ENCODE measurements around the gene IGSF23. TPM values are rescaled to one million over a fixed set of nuclear protein-coding genes. Genes with fewer than 3 reads are reported as not detected.

IGSF23 gene
- total and polyA plus RNA-seq, 2 of the 4 experiments (the other 2 are of a cell fraction), result 0.27 TPM; not detected in 1

- Histone ChIP-seq H2AFZ (replicated peaks; ENCODE audit: low read length, poor library complexity) (no peak overlapping the region), H3K14ac (replicated peaks; ENCODE audit: low read depth, low read length) (0 out of 2 replicates have a peak overlapping the region, but pooled peaks have one; percentile 30), H3K23ac (ENCODE audit: low read depth, low read length) (peak overlapping the region; percentile 48; the same call in 1 of the 2 replicates), H3K27me3 (ENCODE audit: control insufficient read depth, insufficient read depth, low read length) (no peaks in the 10 kb centered on the region), H2BK120ac (ENCODE audit: low read depth, low read length) (peak overlapping the region; percentile 27; the same call in 1 of the 2 replicates), H2BK15ac (ENCODE audit: low read depth, low read length) (0 out of 3 replicates have a peak overlapping the region, but pooled peaks have one; percentile 27), H3K4me2 (ENCODE audit: low read depth, low read length) (no peak overlapping the region), H2AK9ac (replicated peaks; ENCODE audit: low read depth, low read length, poor library complexity) (peak overlapping the region; percentile 70), H3K4me1 (ENCODE audit: control insufficient read depth, insufficient read depth, low read length) (peaks cover 14% of the 10 kb centered on the region), H3K18ac (ENCODE audit: low read depth, low read length) (no peak overlapping the region), H4K20me1 (ENCODE audit: insufficient read depth, low read length) (no peaks in the 10 kb centered on the region), H3K9ac (ENCODE audit: low read depth, low read length) (no peak overlapping the region), H3K9me3 (ENCODE audit: control insufficient read depth, insufficient read depth, low read length) (peaks cover 3% of the 10 kb centered on the region), H2BK5ac (ENCODE audit: low read depth, low read length, poor library complexity, severe bottlenecking) (no peak overlapping the region), H3K27ac (ENCODE audit: insufficient read depth, low read length) (no peak overlapping the region), H4K8ac (ENCODE audit: low read depth in 2 of 2, low read length in 2 of 2) (no peak overlapping the region), H3K79me1 (ENCODE audit: low read depth in 1 of 2, low read length in 2 of 2) (peaks cover 0 to 10% of the 10 kb centered on the region in 2 experiments; a peak in 1 of 4 replicates), H2BK20ac (ENCODE audit: low read depth, low read length) (peak overlapping the region; percentile 66), H3K4me3 (ENCODE audit: insufficient read depth, low read depth, low read length) (no peak overlapping the region), H4K5ac (ENCODE audit: low read depth, low read length) (no peak overlapping the region), H2AK5ac (ENCODE audit: low read depth, low read length) (peak overlapping the region; percentile 82), H3K56ac (ENCODE audit: extremely low read depth, insufficient read depth, low read length) (no peak overlapping the region), H3K4ac (ENCODE audit: low read depth, low read length) (0 out of 2 replicates have a peak overlapping the region, but pooled peaks have one; percentile 47), H4K91ac (ENCODE audit: insufficient read depth, low read depth, low read length) (no peak overlapping the region), H3K9me1 (ENCODE audit: insufficient read depth, low read length) (peaks cover 8% of the 10 kb centered on the region), H3K36me3 (ENCODE audit: control insufficient read depth, insufficient read depth, low read length) (no peaks in the 10 kb centered on the region)
- TF ChIP-seq NFE2L2 (IDR thresholded peaks at IDR 0.05; ENCODE audit: low read depth, low read length) (no peak), RAD21 (IDR thresholded peaks at IDR 0.05; ENCODE audit: low read length) (no peak), MAFK (IDR thresholded peaks at IDR 0.05; ENCODE audit: low read depth, low read length) (no peak), RFX5 (IDR thresholded peaks at IDR 0.05; ENCODE audit: low read depth, low read length) (no peak), CHD1 (IDR thresholded peaks at IDR 0.05; ENCODE audit: low read depth, low read length) (no peak), MXI1 (IDR thresholded peaks at IDR 0.05; ENCODE audit: borderline replicate concordance, low read depth, low read length) (no peak), MAZ (IDR thresholded peaks at IDR 0.05; ENCODE audit: borderline replicate concordance, low read depth, low read length) (no peak), SMC3 (IDR thresholded peaks at IDR 0.05; ENCODE audit: low read depth, low read length) (no peak), RCOR1 (IDR thresholded peaks at IDR 0.05; ENCODE audit: insufficient replicate concordance, low read length) (no peak), BHLHE40 (IDR thresholded peaks at IDR 0.05; ENCODE audit: low read depth, low read length) (no peak), FOS (IDR thresholded peaks at IDR 0.05; ENCODE audit: low read depth, low read length) (no peak), ELK1 (IDR thresholded peaks at IDR 0.05; ENCODE audit: borderline replicate concordance, low read depth, low read length) (no peak), POLR2A (IDR thresholded peaks at IDR 0.05; ENCODE audit: low read depth, low read length) (no peak), USF2 (IDR thresholded peaks at IDR 0.05; ENCODE audit: low read depth, low read length) (no peak), CEBPB (IDR thresholded peaks at IDR 0.05; ENCODE audit: low read depth, low read length) (no peak)
- TF ChIP-seq, protein P1, sequence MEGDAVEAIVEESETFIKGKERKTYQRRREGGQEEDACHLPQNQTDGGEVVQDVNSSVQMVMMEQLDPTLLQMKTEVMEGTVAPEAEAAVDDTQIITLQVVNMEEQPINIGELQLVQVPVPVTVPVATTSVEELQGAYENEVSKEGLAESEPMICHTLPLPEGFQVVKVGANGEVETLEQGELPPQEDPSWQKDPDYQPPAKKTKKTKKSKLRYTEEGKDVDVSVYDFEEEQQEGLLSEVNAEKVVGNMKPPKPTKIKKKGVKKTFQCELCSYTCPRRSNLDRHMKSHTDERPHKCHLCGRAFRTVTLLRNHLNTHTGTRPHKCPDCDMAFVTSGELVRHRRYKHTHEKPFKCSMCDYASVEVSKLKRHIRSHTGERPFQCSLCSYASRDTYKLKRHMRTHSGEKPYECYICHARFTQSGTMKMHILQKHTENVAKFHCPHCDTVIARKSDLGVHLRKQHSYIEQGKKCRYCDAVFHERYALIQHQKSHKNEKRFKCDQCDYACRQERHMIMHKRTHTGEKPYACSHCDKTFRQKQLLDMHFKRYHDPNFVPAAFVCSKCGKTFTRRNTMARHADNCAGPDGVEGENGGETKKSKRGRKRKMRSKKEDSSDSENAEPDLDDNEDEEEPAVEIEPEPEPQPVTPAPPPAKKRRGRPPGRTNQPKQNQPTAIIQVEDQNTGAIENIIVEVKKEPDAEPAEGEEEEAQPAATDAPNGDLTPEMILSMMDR (conservative IDR thresholded peaks at IDR 0.05; ENCODE audit: low read depth, low read length), result no peak
- DNase-seq (no peak), ATAC-seq (ENCODE audit: low read depth) (no peak)
- no TSS peak for BruUV-seq (replicated peaks)
- WGBS, 2 experiments (ENCODE audit: extremely low coverage in 2 of 2, insufficient read length in 1 of 2), result 97% methylated on average over 5 of the region's 5 CpGs; no CpG with 5 or more reads in 1 of the 2 experiments
- ChIA-PET POLR2A (ENCODE audit: unreplicated experiment) (no interaction called here), CTCF (no interaction called here)
- in situ Hi-C loops (cut with MboI; ENCODE audit: low sequenced_read_pairs) (no loop called here), intact Hi-C loops (cut with micrococcal nuclease) (no loop called here), dilution Hi-C loops (cut with HindIII; ENCODE audit: low sequenced_read_pairs, unreplicated experiment) (no loop called here)
Observed at GRCh38 chr19:44637390-44637764, 24.0 kb downstream of the IGSF23 start.

Measured in IMR-90 (cell line).